Measurements from ENCODE around the gene BPIFA1. TPM values are rescaled to one million over a fixed set of nuclear protein-coding genes. Genes with fewer than 3 reads are reported as not detected.

BPIFA1 gene
- total RNA-seq, 2 experiments from 2014 or later, result not detected

DNA sequence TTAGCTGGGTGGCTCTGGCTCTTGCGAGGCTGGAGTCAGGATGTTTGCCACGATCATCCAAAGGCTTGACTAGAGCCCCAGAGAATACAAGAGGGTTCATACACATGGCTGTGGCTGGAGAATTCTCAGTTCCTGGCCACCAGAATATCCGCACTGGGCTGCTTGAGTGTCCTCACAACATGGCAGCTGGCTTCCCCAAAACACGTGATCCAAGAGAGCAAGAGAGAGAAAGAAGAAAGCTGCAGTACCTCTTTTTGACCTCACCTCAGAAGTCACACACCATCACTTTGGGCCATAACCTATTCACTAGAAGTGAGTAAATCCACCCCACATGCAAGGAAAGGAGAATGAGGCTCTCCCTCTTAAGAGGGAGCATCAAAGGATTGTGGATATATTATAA is 25.7 kb downstream of the BPIFA1 start:
- CTCF ChIA-PET (ENCODE audit: unreplicated experiment), result no interaction called here
- no peaks in the 10 kb centered on the region for H3K9me2 ChIP-seq (ENCODE audit: insufficient read depth, low read length)

DNA sequence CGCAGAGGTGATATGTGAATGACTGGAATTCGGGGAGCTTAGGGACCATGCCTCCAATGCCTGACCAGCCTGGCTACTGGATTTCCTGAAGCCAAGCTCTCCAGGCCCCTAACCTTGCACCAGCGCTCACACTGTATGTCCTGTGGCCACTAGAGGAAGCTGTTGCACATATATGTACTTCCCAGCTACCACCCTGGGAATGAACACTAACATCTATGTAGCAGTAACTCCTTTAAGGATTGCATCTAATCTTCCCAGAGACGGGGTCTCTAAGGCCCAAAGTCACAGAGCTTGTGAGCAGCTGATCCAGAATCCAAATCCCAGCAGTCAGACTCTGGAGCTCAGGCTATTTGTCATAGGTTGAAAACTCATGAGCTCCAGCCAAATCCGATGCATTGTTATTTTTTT is 26.9 kb downstream of the BPIFA1 start:
- H3K36me3 ChIP-seq (ENCODE audit: insufficient read depth, low read length), result no peaks in the 10 kb centered on the region
- ChIA-PET POLR2A (no interaction called here), CTCF (ENCODE audit: unreplicated experiment) (no interaction called here)
- no TSS peak for BruUV-seq (replicated peaks)
- no peak overlapping the region for H3K4me2 ChIP-seq (ENCODE audit: low read length)
- H3K9me3 ChIP-seq (ENCODE audit: low read length), result 0 out of 2 replicates have a peak, but pooled peaks cover 4% of the 10 kb centered on the region
- H3K9me2 ChIP-seq (ENCODE audit: insufficient read depth, low read length), result no peaks in the 10 kb centered on the region
- intact Hi-C loops (cut with micrococcal nuclease; ENCODE audit: unreplicated experiment), result no loop called here
- peak; percentile 35 for DNase-seq (ENCODE audit: low spot score)
- H3K79me2 ChIP-seq (ENCODE audit: insufficient read depth, low read depth, low read length), result no peaks in the 10 kb centered on the region
- H4K20me1 ChIP-seq (ENCODE audit: insufficient read depth, low read length), result no peaks in the 10 kb centered on the region
- H3K4me3 ChIP-seq (ENCODE audit: low read depth, low read length, poor library complexity, severe bottlenecking), result no peak overlapping the region
- no peak overlapping the region for H2AFZ ChIP-seq (ENCODE audit: low read length)
- H3K27ac ChIP-seq (ENCODE audit: low read depth, low read length, poor library complexity, severe bottlenecking), result no peak overlapping the region
- TF ChIP-seq, protein P1, sequence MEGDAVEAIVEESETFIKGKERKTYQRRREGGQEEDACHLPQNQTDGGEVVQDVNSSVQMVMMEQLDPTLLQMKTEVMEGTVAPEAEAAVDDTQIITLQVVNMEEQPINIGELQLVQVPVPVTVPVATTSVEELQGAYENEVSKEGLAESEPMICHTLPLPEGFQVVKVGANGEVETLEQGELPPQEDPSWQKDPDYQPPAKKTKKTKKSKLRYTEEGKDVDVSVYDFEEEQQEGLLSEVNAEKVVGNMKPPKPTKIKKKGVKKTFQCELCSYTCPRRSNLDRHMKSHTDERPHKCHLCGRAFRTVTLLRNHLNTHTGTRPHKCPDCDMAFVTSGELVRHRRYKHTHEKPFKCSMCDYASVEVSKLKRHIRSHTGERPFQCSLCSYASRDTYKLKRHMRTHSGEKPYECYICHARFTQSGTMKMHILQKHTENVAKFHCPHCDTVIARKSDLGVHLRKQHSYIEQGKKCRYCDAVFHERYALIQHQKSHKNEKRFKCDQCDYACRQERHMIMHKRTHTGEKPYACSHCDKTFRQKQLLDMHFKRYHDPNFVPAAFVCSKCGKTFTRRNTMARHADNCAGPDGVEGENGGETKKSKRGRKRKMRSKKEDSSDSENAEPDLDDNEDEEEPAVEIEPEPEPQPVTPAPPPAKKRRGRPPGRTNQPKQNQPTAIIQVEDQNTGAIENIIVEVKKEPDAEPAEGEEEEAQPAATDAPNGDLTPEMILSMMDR (conservative IDR thresholded peaks at IDR 0.05; ENCODE audit: low read length), result peak; percentile 70
- TF ChIP-seq EZH2phosphoT487 (IDR thresholded peaks at IDR 0.05; ENCODE audit: borderline replicate concordance, low read depth, low read length), result no peak
- no peaks in the 10 kb centered on the region for H3K4me1 ChIP-seq (ENCODE audit: insufficient read depth, low read length, poor library complexity, severe bottlenecking)

More for the DNA sequence above, 25.7 kb downstream of the BPIFA1 start:
- intact Hi-C loops (cut with micrococcal nuclease; ENCODE audit: unreplicated experiment), result no loop called here
- no peaks in the 10 kb centered on the region for H3K4me1 ChIP-seq (ENCODE audit: insufficient read depth, low read length, poor library complexity, severe bottlenecking)
- H3K27ac ChIP-seq (ENCODE audit: low read depth, low read length, poor library complexity, severe bottlenecking), result no peak overlapping the region
- H3K79me2 ChIP-seq (ENCODE audit: insufficient read depth, low read depth, low read length), result no peaks in the 10 kb centered on the region
- H4K20me1 ChIP-seq (ENCODE audit: insufficient read depth, low read length), result no peaks in the 10 kb centered on the region
- no peak for TF ChIP-seq EZH2phosphoT487 (IDR thresholded peaks at IDR 0.05; ENCODE audit: borderline replicate concordance, low read depth, low read length)
- TF ChIP-seq, protein P1 (conservative IDR thresholded peaks at IDR 0.05; ENCODE audit: low read length), result 0 out of 2 replicates have a peak, but pooled peaks have one; percentile 28
- H3K4me2 ChIP-seq (ENCODE audit: low read length), result no peak overlapping the region
- H3K4me3 ChIP-seq (ENCODE audit: low read depth, low read length, poor library complexity, severe bottlenecking), result no peak overlapping the region
- no peak overlapping the region for H2AFZ ChIP-seq (ENCODE audit: low read length)
- DNase-seq (ENCODE audit: low spot score), result no peak
- BruUV-seq (replicated peaks), result no TSS peak
- no peaks in the 10 kb centered on the region for H3K36me3 ChIP-seq (ENCODE audit: insufficient read depth, low read length)
- POLR2A ChIA-PET, result no interaction called here
- 0 out of 2 replicates have a peak, but pooled peaks cover 4% of the 10 kb centered on the region for H3K9me3 ChIP-seq (ENCODE audit: low read length)

DNA sequence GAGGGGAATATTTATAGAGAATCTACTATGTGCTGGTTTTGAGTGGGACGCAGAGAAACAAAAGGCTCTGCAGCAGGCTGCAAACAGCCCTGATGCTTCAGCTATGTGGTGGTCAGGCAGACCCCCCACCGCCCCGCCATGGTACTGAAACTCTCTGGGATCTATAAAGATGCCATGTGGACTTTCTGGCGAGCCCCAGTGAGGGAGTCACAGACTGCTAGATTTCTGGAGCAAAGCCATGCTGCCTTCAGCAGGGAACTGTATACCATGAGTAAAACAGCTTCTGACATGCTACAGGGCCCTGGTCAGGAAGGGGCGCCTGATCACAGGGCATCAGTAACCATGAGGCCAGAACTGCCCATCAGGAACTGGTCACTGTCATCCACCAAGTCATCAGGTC is 28.0 kb downstream of the BPIFA1 start:
- ChIA-PET CTCF (ENCODE audit: unreplicated experiment) (no interaction called here), POLR2A (no interaction called here)
- DNase-seq (ENCODE audit: low spot score), result no peak
- intact Hi-C loops (cut with micrococcal nuclease; ENCODE audit: unreplicated experiment), result no loop called here
- BruUV-seq (replicated peaks), result no TSS peak
- Histone ChIP-seq H3K9me3 (ENCODE audit: low read length) (0 out of 2 replicates have a peak, but pooled peaks cover 4% of the 10 kb centered on the region), H2AFZ (ENCODE audit: low read length) (no peak overlapping the region), H3K4me3 (ENCODE audit: low read depth, low read length, poor library complexity, severe bottlenecking) (no peak overlapping the region), H3K4me2 (ENCODE audit: low read length) (no peak overlapping the region), H4K20me1 (ENCODE audit: insufficient read depth, low read length) (no peaks in the 10 kb centered on the region), H3K9me2 (ENCODE audit: insufficient read depth, low read length) (no peaks in the 10 kb centered on the region), H3K4me1 (ENCODE audit: insufficient read depth, low read length, poor library complexity, severe bottlenecking) (no peaks in the 10 kb centered on the region), H3K79me2 (ENCODE audit: insufficient read depth, low read depth, low read length) (no peaks in the 10 kb centered on the region), H3K27ac (ENCODE audit: low read depth, low read length, poor library complexity, severe bottlenecking) (no peak overlapping the region), H3K36me3 (ENCODE audit: insufficient read depth, low read length) (no peaks in the 10 kb centered on the region)
- TF ChIP-seq, protein P1 (conservative IDR thresholded peaks at IDR 0.05; ENCODE audit: low read length), result no peak
- TF ChIP-seq EZH2phosphoT487 (IDR thresholded peaks at IDR 0.05; ENCODE audit: borderline replicate concordance, low read depth, low read length), result no peak

Measured in OCI-LY7 (cell line).